Right ventricle myocardium superior (tissue), 1 donor: ENCODE data around the gene ETV5. TPM values are rescaled to one million over a fixed set of nuclear protein-coding genes. Genes with fewer than 3 reads are reported as not detected.
A peak's percentile ranks its signal among the peaks of the same experiment; 100 is the strongest.

ENCODE experiments used
- ATAC-seq: fragments of 200-7000 bp; cut with Tn5 transposase; one replicate; pipeline ENCODE4 v1.9.1; 2020; ENCODE audit warnings: mild to moderate bottlenecking; ENCODE audit not compliant: poor library complexity
- DNase-seq: peaks from one replicate; pipeline ENCODE4 v3.0.0-alpha.2; 2020
- intact Hi-C: fragments of 100-400 bp; cut with DNase I; formaldehyde crosslinking; loops from one replicate; pipeline ENCODE4 v1.11.2; 2022
- long read RNA-seq: library from polyadenylated mRNA; unstranded; transcript quantifications from one replicate; pipeline ENCODE4 v2.0.0, GENCODE V29; 2021
- total RNA-seq: library from RNA; stranded (reverse); fragmentation: NEBNext Ultra II Directional; extraction: Animal tissue kit (Norgen Biotek cat#: 25700); gene quantifications from one replicate; pipeline ENCODE4 v1.2.1, GENCODE V29; 2021
- donor health status: DM: no; HTN: yes; CAD: no; lungs with severe emphysema.

Gene ETV5
- total RNA-seq: 5.9 TPM
- long read RNA-seq, partial matches to known transcripts: 2 of 3 reads
- long read RNA-seq, other reads (novel, unspliced or antisense): 1 of 3 reads

GRCh38 chr3:186108941-186109865 lies at the start of gene ETV5:
TSS of gene ETV5 (minus strand) at chr3:186109089. CDS start at chr3:186105868, 3,221 bp downstream.
- intact Hi-C loops: no loop called here
- peak; percentile 97 for ATAC-seq

DNA sequence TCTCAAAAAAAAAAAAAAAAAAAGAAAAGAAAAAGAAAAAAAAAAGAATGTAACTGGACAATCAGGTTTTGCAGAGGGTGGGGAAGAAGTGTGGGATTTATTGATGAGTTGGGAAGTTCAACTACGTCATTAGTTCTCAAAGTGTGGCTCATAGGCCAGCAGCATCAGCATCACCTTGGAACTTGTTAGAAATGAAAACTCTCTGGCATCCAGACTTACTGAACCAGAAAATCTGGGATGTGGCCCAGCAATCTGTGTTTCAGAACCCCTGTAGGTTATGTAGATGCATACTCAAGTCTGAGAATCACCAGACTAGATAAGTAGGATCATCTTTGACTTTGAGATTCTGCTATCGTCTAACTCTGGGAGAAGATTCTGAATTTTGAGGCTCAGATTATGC lies 45.8 kb upstream of the ETV5 start:
- intact Hi-C loops: no loop called here
- no peak for DNase-seq
- no peak for ATAC-seq

More at GRCh38 chr3:186108941-186109865, at the start of gene ETV5:
- DNase-seq: peak; percentile 99

GRCh38 chr3:186152889-186153292 lies 44.0 kb upstream of the ETV5 start:
- DNase-seq: no peak
- peak; percentile 71 for ATAC-seq
- intact Hi-C loops: no loop called here

- ATAC-seq (peak; percentile 22), DNase-seq (no peak)
- intact Hi-C loops: no loop called here
These were observed 43.5 kb upstream of the ETV5 start for GRCh38 chr3:186152361-186152798.

- no peak for DNase-seq
- no peak for ATAC-seq
- intact Hi-C loops: no loop called here
These were observed 42.4 kb upstream of the ETV5 start for GRCh38 chr3:186151077-186151971.

DNA sequence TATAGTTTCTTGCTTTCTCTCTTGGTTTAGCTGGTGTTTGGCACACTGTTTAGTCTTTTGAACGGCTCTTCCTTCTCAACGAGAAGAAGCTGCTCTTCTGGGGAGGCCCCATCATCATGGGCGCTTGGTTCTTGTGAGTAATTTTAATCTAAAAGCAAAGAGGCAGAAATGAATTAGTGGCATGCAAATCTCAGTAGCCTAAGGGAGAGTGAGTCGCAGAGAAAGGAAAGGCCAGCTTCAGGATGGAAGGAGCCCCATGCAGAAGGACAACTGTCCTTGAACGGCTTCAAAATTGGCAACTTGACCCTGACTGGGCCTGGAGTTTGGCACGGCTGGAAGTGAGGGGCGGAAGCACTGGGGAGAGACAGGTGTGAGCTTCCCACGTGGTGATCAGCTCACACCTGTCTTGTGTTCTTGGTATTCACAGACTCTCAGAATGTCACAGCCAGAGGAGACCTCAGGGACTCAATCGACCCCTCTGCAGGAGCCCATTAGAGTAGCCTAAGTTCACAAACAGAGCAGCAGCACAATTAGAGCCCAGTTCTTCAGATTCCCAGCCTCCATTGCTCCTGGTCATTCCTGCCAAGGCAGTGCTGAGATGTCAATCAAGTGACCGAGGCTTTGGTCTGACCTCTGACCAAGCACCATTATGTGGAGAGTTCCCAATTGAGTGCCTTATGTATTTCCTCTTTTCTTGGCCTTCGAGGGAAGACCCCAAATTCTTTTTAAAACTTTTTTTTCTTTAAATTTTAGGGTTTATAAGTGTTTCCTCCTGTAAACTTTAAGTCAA lies 41.3 kb upstream of the ETV5 start:
- DNase-seq (no peak), ATAC-seq (no peak)
- intact Hi-C loops: no loop called here

DNA sequence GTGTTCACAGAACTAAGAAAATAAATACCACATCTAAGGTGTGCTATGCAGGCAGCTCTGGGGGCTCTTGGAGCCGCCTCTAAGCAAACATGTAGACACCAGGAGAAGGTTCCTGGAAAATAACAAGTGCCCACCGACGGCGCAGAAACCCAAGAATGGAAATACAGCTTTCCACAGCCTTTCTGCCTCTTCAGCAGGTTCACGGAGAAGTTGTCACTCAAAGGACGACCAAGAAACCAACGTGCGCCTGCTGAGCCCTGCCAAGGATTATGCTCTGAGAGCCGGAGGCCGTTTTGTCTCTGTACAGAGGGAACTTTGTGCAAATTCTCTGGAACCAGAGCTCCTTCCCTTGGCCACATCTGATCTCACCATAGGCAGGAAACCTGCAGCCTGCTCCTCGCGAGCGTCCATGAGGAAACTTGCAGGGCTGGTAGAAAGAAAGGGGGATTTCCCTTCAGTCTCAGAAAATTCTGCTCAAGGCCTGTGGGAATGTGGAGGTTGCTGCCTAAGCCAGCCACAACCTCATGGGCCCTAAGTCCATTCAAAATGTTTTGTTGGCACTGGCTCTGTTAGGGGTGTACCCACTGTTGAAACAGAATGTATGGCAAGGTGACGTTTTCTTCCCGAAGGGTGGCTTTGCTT lies 40.6 kb upstream of the ETV5 start:
- intact Hi-C loops: no loop called here
- DNase-seq (no peak), ATAC-seq (no peak)

GRCh38 chr3:186144257-186144656 lies 35.4 kb upstream of the ETV5 start:
- intact Hi-C loops: no loop called here
- DNase-seq: no peak

DNA sequence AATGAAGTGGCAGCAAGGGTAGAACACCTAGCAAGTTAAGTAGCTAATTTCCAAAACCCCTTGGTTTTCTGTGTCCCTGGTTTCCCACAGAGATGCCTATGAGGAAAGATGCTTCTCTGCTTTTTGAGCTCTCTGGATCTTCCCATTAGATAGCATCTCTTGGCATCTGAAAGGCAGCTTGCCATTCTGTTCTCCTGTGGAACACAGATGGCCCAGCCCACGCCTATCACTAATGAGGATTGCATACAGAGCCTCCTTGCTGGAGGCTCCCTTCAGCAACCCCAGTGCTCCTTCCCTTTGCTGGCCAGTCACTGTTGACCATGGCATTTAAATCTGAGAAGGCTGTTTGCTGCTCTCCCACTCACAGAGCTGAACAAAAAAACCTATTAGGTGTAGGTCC lies 34.4 kb upstream of the ETV5 start:
- DNase-seq (no peak), ATAC-seq (no peak)
- intact Hi-C loops: no loop called here

More at GRCh38 chr3:186144257-186144656, 35.4 kb upstream of the ETV5 start:
- ATAC-seq: no peak

GRCh38 chr3:186142393-186142932 lies 33.6 kb upstream of the ETV5 start:
- intact Hi-C loops: no loop called here
- no peak for DNase-seq
- no peak for ATAC-seq

GRCh38 chr3:186141790-186142189 lies 32.9 kb upstream of the ETV5 start:
- intact Hi-C loops: no loop called here
- no peak for DNase-seq
- ATAC-seq: no peak

- DNase-seq (no peak), ATAC-seq (peak; percentile 61)
- intact Hi-C loops: no loop called here
These were observed 29.5 kb upstream of the ETV5 start for GRCh38 chr3:186138272-186138981.

DNA sequence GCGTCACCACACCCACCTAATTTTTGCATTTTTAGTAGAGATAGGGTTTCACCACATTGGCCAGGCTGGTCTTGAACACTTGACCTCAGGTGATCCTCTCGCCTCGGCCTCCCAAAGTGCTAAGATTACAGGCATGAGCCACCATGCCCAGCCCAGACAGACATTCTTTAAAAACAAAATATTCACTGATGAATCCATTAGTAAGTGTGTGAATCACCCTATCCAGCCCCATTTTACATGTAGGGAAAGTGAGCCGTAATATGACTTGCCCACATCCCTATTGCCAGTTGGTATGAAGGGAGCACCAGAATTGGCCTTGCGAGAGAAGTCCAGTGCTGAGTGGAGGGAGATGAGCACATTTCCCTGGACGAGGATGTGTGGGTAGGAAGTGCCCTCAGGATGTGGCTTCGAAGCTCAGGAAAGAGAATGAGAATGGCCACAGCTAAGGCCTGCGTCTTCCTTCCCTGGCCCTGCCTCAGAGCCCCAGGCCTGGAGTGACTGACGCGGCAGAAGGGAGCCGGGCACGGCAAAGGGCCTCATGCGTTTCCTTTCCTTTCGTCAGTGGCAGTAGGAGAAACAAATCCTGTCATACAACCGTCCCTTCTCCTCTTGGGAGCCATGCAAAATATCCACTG lies 28.3 kb upstream of the ETV5 start:
- ATAC-seq (no peak), DNase-seq (no peak)
- intact Hi-C loops: no loop called here

- intact Hi-C loops: no loop called here
- ATAC-seq (no peak), DNase-seq (no peak)
These were observed 25.1 kb upstream of the ETV5 start for GRCh38 chr3:186133980-186134379.

DNA sequence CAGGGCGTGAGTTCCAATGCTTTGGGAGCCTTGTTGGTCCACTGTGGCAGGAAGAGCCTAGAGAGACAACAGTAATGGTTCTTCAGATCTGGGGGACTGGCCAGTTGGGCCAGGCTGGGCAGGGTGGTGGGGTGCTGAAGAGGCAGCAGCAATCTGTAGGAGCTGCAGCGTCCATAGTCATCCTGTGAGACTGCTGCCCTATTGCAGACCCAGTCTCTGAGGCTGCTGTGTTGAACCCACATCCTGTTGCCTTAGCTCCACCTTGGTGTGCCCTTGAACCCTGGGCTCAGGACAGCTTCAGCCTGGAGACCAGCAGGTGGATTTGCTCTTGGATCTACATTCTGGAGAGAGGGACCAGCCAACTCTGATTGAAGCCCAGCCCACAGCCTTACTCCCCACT lies 23.6 kb upstream of the ETV5 start:
- no peak for ATAC-seq
- no peak for DNase-seq
- intact Hi-C loops: no loop called here

DNA sequence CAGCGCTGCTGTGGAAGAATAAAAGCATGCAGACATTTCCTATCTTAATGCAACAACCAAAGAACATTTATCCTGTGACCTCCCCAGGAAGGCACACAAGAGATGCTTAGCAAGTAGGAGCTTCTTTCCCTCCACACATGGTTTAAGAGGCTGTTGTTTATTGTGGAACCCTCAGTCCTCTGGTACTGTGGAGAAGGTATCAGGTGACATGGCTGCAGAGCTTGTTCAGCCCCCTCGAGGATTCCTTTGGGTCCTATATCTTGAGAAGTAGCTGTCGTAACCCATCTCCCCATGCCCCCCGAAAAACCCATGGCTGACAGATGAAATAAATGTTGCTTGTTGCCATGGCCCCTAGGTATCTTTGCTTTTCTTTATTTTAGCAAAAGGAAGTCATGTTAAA lies 20.3 kb upstream of the ETV5 start:
- intact Hi-C loops: no loop called here
- no peak for DNase-seq
- ATAC-seq: no peak

DNA sequence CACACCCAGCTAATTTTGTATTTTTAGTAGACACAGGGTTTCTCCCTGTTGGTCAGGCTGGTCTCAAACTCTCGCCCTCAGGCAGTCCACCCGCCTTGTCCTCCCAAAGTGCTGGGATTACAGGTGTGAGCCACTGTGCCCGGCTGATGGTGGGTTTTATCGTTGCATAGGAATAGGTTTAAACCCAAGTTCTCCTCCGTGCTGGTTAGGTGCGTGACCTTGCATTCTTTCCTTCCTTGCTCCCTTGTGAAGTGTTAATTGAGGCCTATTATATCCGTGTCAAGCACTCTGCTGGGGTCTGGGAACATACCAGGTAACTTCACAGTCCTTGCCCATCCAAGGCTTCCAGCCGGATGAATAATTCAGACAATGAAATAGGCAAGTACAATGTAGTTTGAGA lies 19.3 kb upstream of the ETV5 start:
- DNase-seq (no peak), ATAC-seq (no peak)
- intact Hi-C loops: no loop called here
